GM19455 (cell line): ENCODE measurements around the gene PRKCB.

ENCODE experiments used
- ATAC-seq: cut with Tn5 transposase; IDR thresholded peaks from one replicate; pipeline ENCODE4 v1.9.1; 2021; ENCODE audit not compliant: unreplicated experiment

The PRKCB gene

GRCh38 chr16:24119807-24120206 lies 284.0 kb downstream of the PRKCB start:
- no peak for ATAC-seq

- ATAC-seq, result no peak
Measured at GRCh38 chr16:24123275-24123674, 287.5 kb downstream of the PRKCB start.

- no peak for ATAC-seq
Measured at GRCh38 chr16:24124291-24124690, 288.5 kb downstream of the PRKCB start.

GRCh38 chr16:24125214-24125613 lies 289.4 kb downstream of the PRKCB start:
- no peak for ATAC-seq

GRCh38 chr16:24129412-24129918 lies 293.7 kb downstream of the PRKCB start:
- ATAC-seq, result no peak

- no peak for ATAC-seq
Measured at GRCh38 chr16:24130494-24131085, 294.8 kb downstream of the PRKCB start.

GRCh38 chr16:24131294-24131693 lies 295.5 kb downstream of the PRKCB start:
- no peak for ATAC-seq

- no peak for ATAC-seq
Measured at GRCh38 chr16:24132048-24132796, 296.4 kb downstream of the PRKCB start.

- no peak for ATAC-seq
Measured at GRCh38 chr16:24132797-24133155, 297.0 kb downstream of the PRKCB start.

GRCh38 chr16:24135624-24136565 lies 300.1 kb downstream of the PRKCB start:
- ATAC-seq, result no peak

- ATAC-seq, result no peak
Measured at GRCh38 chr16:24138024-24138423, 302.2 kb downstream of the PRKCB start.

GRCh38 chr16:24138575-24138974 lies 302.8 kb downstream of the PRKCB start:
- no peak for ATAC-seq

- ATAC-seq, result no peak
Measured at GRCh38 chr16:24139282-24139681, 303.5 kb downstream of the PRKCB start.

- ATAC-seq, result no peak
Measured at GRCh38 chr16:24140730-24141129, 304.9 kb downstream of the PRKCB start.

GRCh38 chr16:24141466-24141865 lies 305.7 kb downstream of the PRKCB start:
- ATAC-seq, result no peak

- no peak for ATAC-seq
Measured at GRCh38 chr16:24141917-24142316, 306.1 kb downstream of the PRKCB start.

- no peak for ATAC-seq
Measured at GRCh38 chr16:24145927-24146326, 310.1 kb downstream of the PRKCB start.

GRCh38 chr16:24146518-24146917 lies 310.7 kb downstream of the PRKCB start:
- no peak for ATAC-seq

GRCh38 chr16:24149102-24149501 lies 313.3 kb downstream of the PRKCB start:
- no peak for ATAC-seq

- ATAC-seq, result no peak
Measured at GRCh38 chr16:24150282-24150681, 314.5 kb downstream of the PRKCB start.

- no peak for ATAC-seq
Measured at GRCh38 chr16:24151482-24151939, 315.7 kb downstream of the PRKCB start.
